CD4-positive, alpha-beta T cell treated with Interleukin-15 for 4 hours (primary cell): ENCODE results near the gene EYS.
"Not testable (repeated sequence)": the region's sequence is repeated elsewhere in the genome, so short reads cannot be mapped to it uniquely, and the experiment has no call there.

ENCODE experiments used
- DNase-seq: peaks from one replicate; pipeline ENCODE4 v3.0.0-alpha.2; 2020; ENCODE audit warnings: low spot score

EYS gene

GRCh38 chr6:64037427-64037826 lies 1669.6 kb downstream of the EYS start:
- DNase-seq = no peak

- DNase-seq = no peak
Observed at GRCh38 chr6:64034910-64035655, 1671.9 kb downstream of the EYS start.

- DNase-seq = no peak
Observed at GRCh38 chr6:64034291-64034690, 1672.7 kb downstream of the EYS start.

- DNase-seq = not testable (repeated sequence)
Observed at GRCh38 chr6:64030950-64031618, 1675.9 kb downstream of the EYS start.

- DNase-seq = no peak
Observed at GRCh38 chr6:64023693-64024092, 1683.3 kb downstream of the EYS start.

- DNase-seq = no peak
Observed at GRCh38 chr6:64014595-64014994, 1692.4 kb downstream of the EYS start.

GRCh38 chr6:64013011-64013410 lies 1694.0 kb downstream of the EYS start:
- no peak for DNase-seq

GRCh38 chr6:64012351-64013001 lies 1694.5 kb downstream of the EYS start:
- no peak for DNase-seq

- DNase-seq = no peak
Observed at GRCh38 chr6:64010666-64011065, 1696.4 kb downstream of the EYS start.

- no peak for DNase-seq
Observed at GRCh38 chr6:64010010-64010409, 1697.0 kb downstream of the EYS start.

GRCh38 chr6:64006246-64006645 lies 1700.8 kb downstream of the EYS start:
- DNase-seq = no peak

GRCh38 chr6:64000818-64001491 lies 1706.1 kb downstream of the EYS start:
- no peak for DNase-seq

GRCh38 chr6:63999613-64000012 lies 1707.4 kb downstream of the EYS start:
- no peak for DNase-seq

GRCh38 chr6:63998991-63999390 lies 1708.0 kb downstream of the EYS start:
- no peak for DNase-seq

- no peak for DNase-seq
Observed at GRCh38 chr6:63997734-63998133, 1709.3 kb downstream of the EYS start.

GRCh38 chr6:63997221-63997620 lies 1709.8 kb downstream of the EYS start:
- no peak for DNase-seq

- DNase-seq = no peak
Observed at GRCh38 chr6:63985223-63985622, 1721.8 kb downstream of the EYS start.

GRCh38 chr6:63975699-63976098 lies 1731.3 kb downstream of the EYS start:
- DNase-seq = no peak

- DNase-seq = no peak
Observed at GRCh38 chr6:63968650-63969049, 1738.4 kb downstream of the EYS start.

- DNase-seq = no peak
Observed at GRCh38 chr6:63964366-63964765, 1742.7 kb downstream of the EYS start.

GRCh38 chr6:63963769-63964315 lies 1743.2 kb downstream of the EYS start:
- no peak for DNase-seq

GRCh38 chr6:63953336-63954021 lies 1753.5 kb downstream of the EYS start:
- DNase-seq = not testable (repeated sequence)
